WI38 (cell line): ENCODE data around the gene LCA5L.

Source experiments
- H3K4me3 ChIP-seq: 2 replicates; pipeline ENCODE4 v1.5.1; 2011; ENCODE audit warnings: low read depth, mild to moderate bottlenecking, control low read depth, low read length
- CTCF ChIP-seq: IDR thresholded peaks from 2 replicates; pipeline ENCODE4 v1.5.1; 2012; ENCODE audit warnings: low read depth, mild to moderate bottlenecking, control low read depth, low read length

LCA5L gene

DNA sequence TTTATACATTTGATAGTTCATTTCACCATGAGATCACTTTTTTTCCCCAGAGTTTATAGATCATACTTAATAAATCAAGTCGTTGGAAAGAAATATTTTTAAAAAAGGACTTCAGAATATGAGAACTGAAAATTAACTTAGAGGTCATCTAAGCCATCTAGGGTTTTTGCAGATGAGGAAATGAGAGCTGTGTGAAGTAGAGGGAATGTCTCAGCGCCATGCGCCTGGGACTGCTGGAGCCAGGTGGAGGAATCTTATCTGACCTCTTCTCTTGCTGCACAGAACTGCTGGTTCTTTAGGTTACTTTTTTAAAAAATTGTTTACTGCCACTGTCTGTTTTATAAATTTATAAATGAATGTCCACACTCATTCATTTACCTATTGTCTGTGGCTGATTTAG, 17.7 kb upstream of the LCA5L start:
- no peak for TF ChIP-seq CTCF
- no peak overlapping the region for H3K4me3 ChIP-seq

- TF ChIP-seq CTCF: no peak
- no peak overlapping the region for H3K4me3 ChIP-seq
Observed at GRCh38 chr21:39461419-39461818, 15.8 kb upstream of the LCA5L start.

GRCh38 chr21:39456665-39457064, 11.1 kb upstream of the LCA5L start:
- H3K4me3 ChIP-seq: no peak overlapping the region
- peak; percentile 13; the same call in 1 of the 2 replicates for TF ChIP-seq CTCF

DNA sequence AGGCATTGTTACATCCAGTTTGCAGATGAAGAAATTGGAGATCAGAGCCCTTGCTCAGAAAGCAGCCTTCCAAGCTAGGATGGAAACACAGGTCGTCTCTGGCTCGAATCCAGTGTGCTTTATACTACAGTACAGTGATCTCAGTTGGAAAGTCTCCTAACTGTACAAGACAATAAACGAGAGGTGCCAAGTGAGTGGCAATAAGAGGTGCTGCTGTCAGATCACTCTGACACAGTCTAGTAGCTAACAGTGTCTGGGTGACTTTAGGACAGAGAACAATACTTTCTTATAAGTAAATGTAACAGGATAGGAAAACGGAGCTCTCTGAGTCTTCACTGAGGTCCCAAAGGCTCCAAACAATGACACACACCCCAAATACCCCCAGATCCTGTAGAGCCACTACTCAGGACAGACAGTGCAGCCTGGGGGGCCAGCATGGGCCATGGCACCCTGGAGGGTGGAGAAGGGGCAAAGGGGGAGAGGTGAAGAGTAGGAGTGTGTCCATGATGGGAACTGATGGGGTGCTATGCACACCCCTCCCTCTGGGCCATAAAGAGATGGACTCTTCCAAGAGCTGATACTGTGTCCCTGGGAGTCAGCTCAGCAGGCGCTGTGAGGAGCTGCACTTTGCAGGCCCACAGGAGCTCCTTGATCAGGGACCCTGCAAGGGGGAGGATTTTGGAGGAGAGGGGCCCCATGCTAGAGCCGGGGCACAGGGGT, 9.5 kb upstream of the LCA5L start:
- H3K4me3 ChIP-seq: no peak overlapping the region
- TF ChIP-seq CTCF: no peak

GRCh38 chr21:39453571-39454179, 8.1 kb upstream of the LCA5L start:
- H3K4me3 ChIP-seq: no peak overlapping the region
- no peak for TF ChIP-seq CTCF

- TF ChIP-seq CTCF: no peak
- no peak overlapping the region for H3K4me3 ChIP-seq
Observed at GRCh38 chr21:39452970-39453342, 7.4 kb upstream of the LCA5L start.

DNA sequence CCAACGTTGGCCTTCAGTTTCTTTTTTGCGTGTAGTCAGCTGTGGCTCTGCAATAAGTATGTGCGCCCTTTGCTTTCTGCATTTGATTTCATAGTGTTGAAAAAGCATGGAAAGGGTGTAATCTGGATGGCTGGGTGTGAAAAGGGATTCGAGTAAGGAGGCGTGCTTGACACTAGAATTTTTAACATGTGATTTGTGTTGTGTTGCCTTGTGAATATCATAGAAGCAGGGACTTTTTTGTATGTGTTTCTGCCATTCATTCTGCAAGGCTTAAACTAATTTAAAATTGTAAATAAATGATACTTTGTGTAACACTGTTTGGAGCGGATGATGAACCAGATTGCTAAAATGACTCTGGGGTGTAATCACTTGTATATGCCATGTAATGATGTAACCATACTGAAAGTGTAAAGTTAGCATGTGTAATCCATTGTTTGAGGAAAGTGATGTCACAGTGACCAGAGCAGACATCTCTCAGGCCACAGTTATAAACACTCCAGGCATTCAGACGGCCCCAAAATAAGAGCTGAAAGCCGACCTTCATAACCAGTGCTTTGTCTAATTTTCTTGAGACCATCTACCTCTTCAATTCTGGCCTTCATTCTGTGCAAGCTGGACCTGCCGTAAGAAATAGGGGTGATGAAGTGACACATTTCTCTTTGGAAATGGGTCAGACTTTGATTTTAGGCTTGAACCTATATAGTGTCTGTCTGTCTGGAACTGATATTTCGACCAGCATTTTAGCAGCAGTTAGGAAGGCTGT, 6.8 kb upstream of the LCA5L start:
- no peak overlapping the region for H3K4me3 ChIP-seq
- no peak for TF ChIP-seq CTCF
